HG03520 (cell line): ENCODE measurements around the gene PAIP2B.

Experiments
- ATAC-seq: cut with Tn5 transposase; IDR thresholded peaks from one replicate; pipeline ENCODE4 v1.9.1; 2021; ENCODE audit warnings: mild to moderate bottlenecking, moderate library complexity; ENCODE audit not compliant: unreplicated experiment

The PAIP2B gene

GRCh38 chr2:71154279-71154678, 72.6 kb downstream of the PAIP2B start:
- ATAC-seq = no peak

- ATAC-seq = no peak
These were observed 73.2 kb downstream of the PAIP2B start for GRCh38 chr2:71153585-71154224.

- no peak for ATAC-seq
These were observed 75.3 kb downstream of the PAIP2B start for GRCh38 chr2:71151620-71152019.

GRCh38 chr2:71150082-71150816, 76.7 kb downstream of the PAIP2B start:
- no peak for ATAC-seq

GRCh38 chr2:71148506-71149063, 78.3 kb downstream of the PAIP2B start:
- no peak for ATAC-seq

- ATAC-seq = no peak
These were observed 83.1 kb downstream of the PAIP2B start for GRCh38 chr2:71143782-71144181.

GRCh38 chr2:71136174-71136573, 90.7 kb downstream of the PAIP2B start:
- no peak for ATAC-seq

GRCh38 chr2:71133603-71134002, 93.3 kb downstream of the PAIP2B start:
- ATAC-seq = no peak
